ENCODE results near the gene EGFR.

The EGFR gene

GRCh38 chr7:55165176-55165861 is 146.5 kb downstream of the EGFR start:
- TF ChIP-seq SIN3A (IDR thresholded peaks at IDR 0.05; ENCODE audit: borderline replicate concordance, insufficient read depth, low read length) (no peak), FOXP2 (optimal IDR thresholded peaks at IDR 0.05; ENCODE audit: borderline replicate concordance, extremely low read depth, extremely low read length, insufficient read depth) (no peak), REST (IDR thresholded peaks at IDR 0.05; ENCODE audit: insufficient read depth in 1 of 2, low read depth in 2 of 2, low read length in 2 of 2) (no peak), POLR2AphosphoS5 (IDR thresholded peaks at IDR 0.05; ENCODE audit: low read depth, low read length) (no peak), TAF1 (IDR thresholded peaks at IDR 0.05; ENCODE audit: borderline replicate concordance, insufficient read depth, low read length) (no peak)

- TF ChIP-seq REST (IDR thresholded peaks at IDR 0.05; ENCODE audit: insufficient read depth in 1 of 2, low read depth in 2 of 2, low read length in 2 of 2) (no peak), SIN3A (IDR thresholded peaks at IDR 0.05; ENCODE audit: borderline replicate concordance, insufficient read depth, low read length) (no peak), FOXP2 (optimal IDR thresholded peaks at IDR 0.05; ENCODE audit: borderline replicate concordance, extremely low read depth, extremely low read length, insufficient read depth) (no peak), TAF1 (IDR thresholded peaks at IDR 0.05; ENCODE audit: borderline replicate concordance, insufficient read depth, low read length) (no peak), POLR2AphosphoS5 (IDR thresholded peaks at IDR 0.05; ENCODE audit: low read depth, low read length) (no peak)
These were observed 151.7 kb downstream of the EGFR start for GRCh38 chr7:55170335-55171069.

- no peak for TF ChIP-seq TAF1 (IDR thresholded peaks at IDR 0.05; ENCODE audit: borderline replicate concordance, insufficient read depth, low read length)
- TF ChIP-seq POLR2AphosphoS5 (IDR thresholded peaks at IDR 0.05; ENCODE audit: low read depth, low read length) = no peak
- no peak for TF ChIP-seq REST (IDR thresholded peaks at IDR 0.05; ENCODE audit: insufficient read depth in 1 of 2, low read depth in 2 of 2, low read length in 2 of 2)
- TF ChIP-seq SIN3A (IDR thresholded peaks at IDR 0.05; ENCODE audit: borderline replicate concordance, insufficient read depth, low read length) = no peak
- TF ChIP-seq FOXP2 (optimal IDR thresholded peaks at IDR 0.05; ENCODE audit: borderline replicate concordance, extremely low read depth, extremely low read length, insufficient read depth) = no peak
These were observed 152.3 kb downstream of the EGFR start for GRCh38 chr7:55171157-55171556.

- TF ChIP-seq FOXP2 (optimal IDR thresholded peaks at IDR 0.05; ENCODE audit: borderline replicate concordance, extremely low read depth, extremely low read length, insufficient read depth) = no peak
- no peak for TF ChIP-seq TAF1 (IDR thresholded peaks at IDR 0.05; ENCODE audit: borderline replicate concordance, insufficient read depth, low read length)
- TF ChIP-seq REST (IDR thresholded peaks at IDR 0.05; ENCODE audit: insufficient read depth in 1 of 2, low read depth in 2 of 2, low read length in 2 of 2) = no peak
- no peak for TF ChIP-seq POLR2AphosphoS5 (IDR thresholded peaks at IDR 0.05; ENCODE audit: low read depth, low read length)
- no peak for TF ChIP-seq SIN3A (IDR thresholded peaks at IDR 0.05; ENCODE audit: borderline replicate concordance, insufficient read depth, low read length)
These were observed 153.3 kb downstream of the EGFR start for GRCh38 chr7:55172161-55172560.

Data from PFSK-1 (cell line).